ENCODE results near the gene CARTPT.

CARTPT gene

GRCh38 chr5:71738662-71739361 lies 19.7 kb downstream of the CARTPT start:
- no peak for DNase-seq

DNA sequence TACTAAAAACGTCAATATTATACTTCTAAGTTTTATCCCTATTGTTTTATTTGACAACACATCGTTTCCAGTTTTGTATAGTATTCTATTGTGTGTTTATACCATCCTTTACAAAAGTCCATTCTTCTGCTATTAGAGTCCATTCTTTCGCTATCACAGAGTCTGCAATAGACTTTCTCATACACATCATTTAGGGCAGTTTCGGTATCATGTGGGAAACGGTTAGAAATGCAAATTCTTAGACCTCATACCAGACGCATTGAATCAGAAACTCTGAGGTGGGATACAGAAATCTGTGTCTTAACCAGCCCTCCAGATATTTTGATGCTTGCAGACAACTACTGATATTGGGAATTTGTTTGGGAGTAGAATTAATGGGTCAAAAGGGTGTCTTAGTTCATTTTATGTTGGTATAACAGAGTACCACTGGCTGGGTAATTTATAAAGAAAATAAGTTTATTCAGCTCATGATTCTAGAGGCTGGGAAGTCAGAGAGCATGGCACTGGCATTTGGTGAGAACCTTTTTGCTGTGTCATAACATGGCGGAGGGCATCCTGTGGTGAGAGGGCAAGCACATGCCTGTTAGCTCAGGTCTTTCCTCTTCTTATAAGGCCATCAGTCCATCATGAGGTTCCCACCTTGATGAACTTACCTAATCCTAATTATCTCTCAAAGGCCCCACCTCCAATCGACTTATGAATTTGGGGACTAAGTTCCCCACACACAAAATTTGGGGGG lies 21.1 kb downstream of the CARTPT start:
- no peak for DNase-seq

- DNase-seq, result no peak
Measured at GRCh38 chr5:71743155-71743554, 24.1 kb downstream of the CARTPT start.

DNA sequence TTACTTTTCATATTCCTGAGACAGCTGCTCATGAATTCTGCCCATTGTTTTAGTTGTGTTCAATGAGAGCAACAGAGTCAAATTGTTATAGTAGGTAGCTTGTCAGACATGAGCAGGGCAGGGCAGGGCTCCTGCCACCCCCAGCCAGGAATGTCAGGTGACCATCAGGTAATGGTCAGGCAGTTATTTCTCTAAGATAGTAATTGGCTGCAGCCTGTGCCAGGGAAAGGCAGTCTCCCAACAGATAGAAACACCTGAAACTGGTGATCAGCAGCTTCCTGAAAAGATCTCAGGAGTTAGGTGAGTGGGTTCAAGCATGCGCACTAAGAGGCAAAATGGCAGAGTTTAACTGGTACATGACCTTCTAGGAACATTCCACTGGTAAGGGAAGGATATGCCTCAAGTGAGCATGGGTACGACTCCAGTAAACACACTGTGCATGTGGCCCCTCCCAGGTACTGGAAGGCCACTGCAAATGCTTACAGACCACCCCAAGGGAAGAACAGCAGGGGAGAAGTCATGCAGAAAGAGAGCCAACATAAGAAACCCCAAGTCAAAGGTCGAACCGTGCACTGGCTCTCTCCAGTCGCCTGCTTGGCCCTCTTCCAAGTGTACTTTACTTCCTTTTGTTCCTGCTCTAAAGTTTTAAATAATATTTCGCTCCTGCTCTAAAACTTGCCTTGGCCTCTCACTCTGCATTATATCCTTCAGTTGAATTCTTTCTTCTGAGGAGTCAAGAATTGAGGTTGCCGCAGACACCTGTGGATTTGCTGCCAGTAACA lies 25.1 kb downstream of the CARTPT start:
- no peak for DNase-seq

DNA sequence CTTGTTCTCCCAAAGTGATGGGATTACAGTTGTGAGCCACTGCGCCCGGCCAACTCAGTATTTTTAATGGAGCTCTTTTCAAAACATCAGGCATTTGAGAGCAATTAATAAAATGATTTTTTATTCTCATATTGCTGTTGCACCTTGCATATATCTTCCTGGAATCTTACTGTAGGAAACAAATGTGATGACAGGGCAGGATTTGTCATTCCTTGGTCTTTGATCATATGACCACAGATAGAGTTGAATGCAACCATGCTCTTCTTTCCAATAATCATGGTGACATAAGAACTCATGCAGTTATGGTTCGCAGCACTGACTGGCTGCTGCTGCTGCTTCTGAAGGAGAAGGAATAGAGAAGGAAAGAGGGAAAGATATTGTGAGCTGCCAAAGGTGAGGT lies 28.1 kb downstream of the CARTPT start:
- no peak for DNase-seq

GRCh38 chr5:71748360-71748759 lies 29.3 kb downstream of the CARTPT start:
- DNase-seq, result no peak

DNA sequence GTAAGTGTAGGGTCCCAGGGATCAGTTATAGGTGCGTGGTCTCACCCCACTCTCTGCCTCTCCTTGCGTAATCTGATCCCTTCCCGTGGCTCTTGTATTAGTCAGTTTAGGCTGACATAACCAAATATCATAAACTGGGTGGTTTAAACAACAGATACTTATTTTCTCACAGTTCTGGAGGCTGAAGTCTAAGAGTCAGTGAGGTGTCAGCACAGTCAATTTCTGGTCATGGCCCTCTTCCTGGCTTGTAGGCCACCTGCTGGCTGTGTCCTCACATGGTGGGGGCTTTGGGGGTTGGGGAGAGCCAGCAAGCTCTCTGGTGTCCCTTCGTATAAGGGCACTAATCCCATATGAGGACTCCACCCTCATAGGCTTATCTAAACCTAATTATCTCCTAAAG lies 32.3 kb downstream of the CARTPT start:
- no peak for DNase-seq

DNA sequence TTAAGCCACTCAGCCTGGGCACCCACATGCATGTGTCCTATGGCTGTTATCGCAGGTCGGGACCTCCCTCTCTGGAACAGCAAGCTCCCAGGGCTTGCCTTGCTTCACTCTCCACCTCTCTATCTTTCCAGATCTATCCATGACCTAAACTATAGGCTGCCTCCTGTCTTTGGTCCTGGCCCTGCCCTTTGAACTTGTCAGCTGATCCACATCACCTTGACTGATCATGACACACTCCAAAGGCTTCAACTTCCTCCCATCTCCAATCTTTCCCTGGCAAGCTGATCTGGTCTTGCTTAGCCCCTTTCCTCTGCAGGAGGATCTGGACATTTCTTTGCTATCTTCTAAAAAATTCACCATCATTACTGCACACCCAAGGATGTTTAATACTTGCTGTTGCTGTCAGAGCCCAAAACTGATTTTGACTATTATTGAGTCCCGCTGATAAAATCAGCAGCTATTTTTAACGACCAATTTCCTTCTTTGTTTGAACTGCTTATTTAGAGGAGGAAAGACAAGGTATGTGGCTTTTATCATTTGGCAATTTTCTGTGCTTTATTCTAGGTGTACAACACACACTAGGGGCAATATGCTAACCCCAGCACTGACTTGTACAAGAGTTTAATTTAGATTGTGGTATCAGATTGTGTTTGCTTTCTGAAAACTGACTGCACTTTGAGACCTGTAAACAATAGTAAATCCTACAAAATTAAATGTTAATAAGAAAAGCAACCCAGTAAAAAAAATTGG lies 33.5 kb downstream of the CARTPT start:
- DNase-seq, result no peak

- DNase-seq, result peak; percentile 67
Measured at GRCh38 chr5:71757590-71758543, 38.8 kb downstream of the CARTPT start.

- no peak for DNase-seq
Measured at GRCh38 chr5:71762826-71763225, 43.8 kb downstream of the CARTPT start.

GRCh38 chr5:71767661-71768060 lies 48.6 kb downstream of the CARTPT start:
- peak; percentile 15 for DNase-seq

DNA sequence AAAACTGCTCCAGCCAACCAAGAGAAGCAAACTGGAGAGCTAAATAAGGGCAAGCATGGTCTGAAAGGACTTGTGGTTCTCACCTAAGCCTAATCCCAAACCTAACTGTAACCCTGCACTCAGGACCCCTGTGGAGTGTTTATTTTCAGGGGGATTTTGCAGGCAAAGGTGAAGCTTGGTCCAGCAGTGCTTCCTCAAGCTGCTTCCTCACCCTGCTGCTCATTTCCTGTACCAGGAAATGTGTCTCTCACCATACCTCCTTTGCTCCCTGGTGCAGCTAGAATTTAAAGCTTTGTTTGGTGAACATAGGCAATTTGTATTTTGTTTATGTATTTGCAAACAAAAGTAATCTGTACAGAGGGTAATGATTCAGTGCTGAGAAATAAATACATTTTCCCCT lies 50.2 kb downstream of the CARTPT start:
- DNase-seq, result no peak

- DNase-seq, result no peak
Measured at GRCh38 chr5:71770381-71770780, 51.3 kb downstream of the CARTPT start.

Measured in HCEC 1CT (cell line).